ENCODE data around the gene FOSL2. TPM values are rescaled to one million over a fixed set of nuclear protein-coding genes. Genes with fewer than 3 reads are reported as not detected.
A peak's percentile ranks its signal among the peaks of the same experiment; 100 is the strongest.

Gene FOSL2
- polyA plus RNA-seq, 3 donors, result 24.8 to 270 (median 28.6) TPM

DNA sequence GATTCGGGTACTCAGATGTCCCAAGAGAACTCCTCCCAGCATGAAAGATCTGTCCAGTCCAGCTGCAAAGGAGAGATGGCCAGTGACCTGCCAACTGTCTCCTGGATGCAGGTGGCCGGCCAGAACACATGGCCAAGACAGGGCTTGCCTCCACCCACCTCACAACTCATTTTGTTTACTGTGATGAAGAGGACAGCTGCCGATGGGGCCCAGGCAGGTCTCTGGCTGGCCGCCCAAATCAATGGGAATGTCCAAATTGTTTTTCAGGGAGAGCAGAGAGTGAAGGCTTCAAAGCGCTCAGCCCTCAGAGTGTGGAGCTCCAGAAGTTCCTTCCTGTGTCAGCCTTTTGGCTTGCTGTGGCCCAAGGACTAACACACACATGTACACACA, 41.9 kb downstream of the FOSL2 start:
- DNase-seq, result no peak
- Mint-ChIP-seq H3K9me3 (peaks cover 0 to 4% (median 0%) of the 10 kb centered on the region in 7 donors), H3K4me3 (no peak overlapping the region), H3K27ac (peak overlapping the region in 2 of 7 donors; percentile 30 to 80), H3K36me3 (no peaks in the 10 kb centered on the region), H3K27me3 (ENCODE audit: low read depth in 3 of 3) (peaks cover 0 to 7% (median 3%) of the 10 kb centered on the region in 3 donors), H3K4me1 (peaks cover 47% of the 10 kb centered on the region)
- no peaks in the 10 kb centered on the region for H4K20me1 ChIP-seq (ENCODE audit: insufficient read depth, low read length)
- H3K9ac ChIP-seq (ENCODE audit: insufficient read depth, low read length, poor library complexity, severe bottlenecking), result no peak overlapping the region
- H3K79me2 ChIP-seq (ENCODE audit: insufficient read depth, low read length), result no peaks in the 10 kb centered on the region
- H2AFZ ChIP-seq (ENCODE audit: insufficient read depth, low read depth, low read length, poor library complexity, severe bottlenecking), result no peak overlapping the region
- no peaks in the 10 kb centered on the region for H3K9me3 ChIP-seq (replicated peaks in 1 of 2; ENCODE audit: control insufficient read depth in 1 of 2, insufficient read depth in 1 of 2, low read length in 2 of 2)
- no peak overlapping the region for H3K4me3 ChIP-seq (replicated peaks in 1 of 3; ENCODE audit: low read depth in 2 of 3, low read length in 3 of 3)
- peaks cover 28 to 51% of the 10 kb centered on the region in 2 donors for H3K4me1 ChIP-seq (ENCODE audit: control insufficient read depth in 1 of 2, insufficient read depth in 2 of 2, low read length in 2 of 2)
- intact Hi-C loops (cut with micrococcal nuclease), result no loop called here
- no peaks in the 10 kb centered on the region for H3K27me3 ChIP-seq (ENCODE audit: control insufficient read depth in 2 of 2, insufficient read depth in 2 of 2, low read length in 2 of 2)
- TF ChIP-seq, protein P1, sequence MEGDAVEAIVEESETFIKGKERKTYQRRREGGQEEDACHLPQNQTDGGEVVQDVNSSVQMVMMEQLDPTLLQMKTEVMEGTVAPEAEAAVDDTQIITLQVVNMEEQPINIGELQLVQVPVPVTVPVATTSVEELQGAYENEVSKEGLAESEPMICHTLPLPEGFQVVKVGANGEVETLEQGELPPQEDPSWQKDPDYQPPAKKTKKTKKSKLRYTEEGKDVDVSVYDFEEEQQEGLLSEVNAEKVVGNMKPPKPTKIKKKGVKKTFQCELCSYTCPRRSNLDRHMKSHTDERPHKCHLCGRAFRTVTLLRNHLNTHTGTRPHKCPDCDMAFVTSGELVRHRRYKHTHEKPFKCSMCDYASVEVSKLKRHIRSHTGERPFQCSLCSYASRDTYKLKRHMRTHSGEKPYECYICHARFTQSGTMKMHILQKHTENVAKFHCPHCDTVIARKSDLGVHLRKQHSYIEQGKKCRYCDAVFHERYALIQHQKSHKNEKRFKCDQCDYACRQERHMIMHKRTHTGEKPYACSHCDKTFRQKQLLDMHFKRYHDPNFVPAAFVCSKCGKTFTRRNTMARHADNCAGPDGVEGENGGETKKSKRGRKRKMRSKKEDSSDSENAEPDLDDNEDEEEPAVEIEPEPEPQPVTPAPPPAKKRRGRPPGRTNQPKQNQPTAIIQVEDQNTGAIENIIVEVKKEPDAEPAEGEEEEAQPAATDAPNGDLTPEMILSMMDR (IDR thresholded peaks at IDR 0.05), result no peak
- 90% methylated on average over 2 of the region's 5 CpGs for WGBS (ENCODE audit: insufficient coverage)
- H3K36me3 ChIP-seq (replicated peaks in 1 of 2; ENCODE audit: control insufficient read depth in 1 of 2, insufficient read depth in 2 of 2, low read length in 2 of 2), result no peaks in the 10 kb centered on the region
- no peak overlapping the region for H3K27ac ChIP-seq (ENCODE audit: low read depth in 1 of 2, low read length in 2 of 2)
- no peak overlapping the region for H3K4me2 ChIP-seq (replicated peaks; ENCODE audit: extremely low read depth, low read length, poor library complexity, severe bottlenecking)

DNA sequence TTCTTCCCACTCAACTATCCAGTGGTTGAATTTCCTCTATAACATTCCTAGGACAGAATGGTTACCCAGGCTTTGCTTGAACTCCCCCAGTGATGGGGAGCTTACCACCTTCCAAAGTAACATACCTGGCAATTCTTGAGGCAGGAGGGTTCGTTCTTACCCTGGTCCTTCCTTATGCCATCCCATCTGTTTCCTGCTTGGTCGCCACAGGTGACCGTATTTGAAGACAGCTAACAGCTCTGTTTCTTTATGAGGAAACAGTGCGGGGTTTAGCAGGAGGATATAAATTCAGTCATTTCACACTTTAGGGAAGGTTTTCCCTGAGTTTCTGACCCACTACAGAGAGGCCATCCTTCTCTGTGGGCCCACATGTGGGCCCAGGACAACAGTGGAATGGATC, 42.6 kb downstream of the FOSL2 start:
- TF ChIP-seq, protein P1 (IDR thresholded peaks at IDR 0.05), result no peak
- no peak for DNase-seq
- Histone ChIP-seq H3K9me3 (replicated peaks in 1 of 2; ENCODE audit: control insufficient read depth in 1 of 2, insufficient read depth in 1 of 2, low read length in 2 of 2) (no peaks in the 10 kb centered on the region), H3K79me2 (ENCODE audit: insufficient read depth, low read length) (no peaks in the 10 kb centered on the region), H4K20me1 (ENCODE audit: insufficient read depth, low read length) (no peaks in the 10 kb centered on the region), H2AFZ (ENCODE audit: insufficient read depth, low read depth, low read length, poor library complexity, severe bottlenecking) (no peak overlapping the region), H3K36me3 (replicated peaks in 1 of 2; ENCODE audit: control insufficient read depth in 1 of 2, insufficient read depth in 2 of 2, low read length in 2 of 2) (no peaks in the 10 kb centered on the region), H3K9ac (ENCODE audit: insufficient read depth, low read length, poor library complexity, severe bottlenecking) (no peak overlapping the region), H3K4me1 (ENCODE audit: control insufficient read depth in 1 of 2, insufficient read depth in 2 of 2, low read length in 2 of 2) (peaks cover 28 to 51% of the 10 kb centered on the region in 2 donors), H3K27me3 (ENCODE audit: control insufficient read depth in 2 of 2, insufficient read depth in 2 of 2, low read length in 2 of 2) (no peaks in the 10 kb centered on the region), H3K4me3 (replicated peaks in 1 of 3; ENCODE audit: low read depth in 2 of 3, low read length in 3 of 3) (no peak overlapping the region), H3K27ac (ENCODE audit: low read depth in 1 of 2, low read length in 2 of 2) (no peak overlapping the region), H3K4me2 (replicated peaks; ENCODE audit: extremely low read depth, low read length, poor library complexity, severe bottlenecking) (no peak overlapping the region)
- intact Hi-C loops (cut with micrococcal nuclease), result no loop called here
- Mint-ChIP-seq H3K27ac (peak overlapping the region in 2 of 7 donors; percentile 17 to 55), H3K27me3 (ENCODE audit: low read depth in 3 of 3) (peaks cover 0 to 7% (median 3%) of the 10 kb centered on the region in 3 donors), H3K36me3 (no peaks in the 10 kb centered on the region), H3K4me1 (peaks cover 47% of the 10 kb centered on the region), H3K9me3 (peaks cover 0 to 4% (median 0%) of the 10 kb centered on the region in 7 donors), H3K4me3 (no peak overlapping the region)
- no CpG with 5 or more reads among the region's 4 CpGs for WGBS (ENCODE audit: insufficient coverage)

Measured in CD14-positive monocyte (primary cell).